ENCODE measurements around the gene ZRSR2.
"Not testable (repeated sequence)": the region's sequence is repeated elsewhere in the genome, so short reads cannot be mapped to it uniquely, and the experiment has no call there.

Gene ZRSR2, protein sequence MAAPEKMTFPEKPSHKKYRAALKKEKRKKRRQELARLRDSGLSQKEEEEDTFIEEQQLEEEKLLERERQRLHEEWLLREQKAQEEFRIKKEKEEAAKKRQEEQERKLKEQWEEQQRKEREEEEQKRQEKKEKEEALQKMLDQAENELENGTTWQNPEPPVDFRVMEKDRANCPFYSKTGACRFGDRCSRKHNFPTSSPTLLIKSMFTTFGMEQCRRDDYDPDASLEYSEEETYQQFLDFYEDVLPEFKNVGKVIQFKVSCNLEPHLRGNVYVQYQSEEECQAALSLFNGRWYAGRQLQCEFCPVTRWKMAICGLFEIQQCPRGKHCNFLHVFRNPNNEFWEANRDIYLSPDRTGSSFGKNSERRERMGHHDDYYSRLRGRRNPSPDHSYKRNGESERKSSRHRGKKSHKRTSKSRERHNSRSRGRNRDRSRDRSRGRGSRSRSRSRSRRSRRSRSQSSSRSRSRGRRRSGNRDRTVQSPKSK

DNA sequence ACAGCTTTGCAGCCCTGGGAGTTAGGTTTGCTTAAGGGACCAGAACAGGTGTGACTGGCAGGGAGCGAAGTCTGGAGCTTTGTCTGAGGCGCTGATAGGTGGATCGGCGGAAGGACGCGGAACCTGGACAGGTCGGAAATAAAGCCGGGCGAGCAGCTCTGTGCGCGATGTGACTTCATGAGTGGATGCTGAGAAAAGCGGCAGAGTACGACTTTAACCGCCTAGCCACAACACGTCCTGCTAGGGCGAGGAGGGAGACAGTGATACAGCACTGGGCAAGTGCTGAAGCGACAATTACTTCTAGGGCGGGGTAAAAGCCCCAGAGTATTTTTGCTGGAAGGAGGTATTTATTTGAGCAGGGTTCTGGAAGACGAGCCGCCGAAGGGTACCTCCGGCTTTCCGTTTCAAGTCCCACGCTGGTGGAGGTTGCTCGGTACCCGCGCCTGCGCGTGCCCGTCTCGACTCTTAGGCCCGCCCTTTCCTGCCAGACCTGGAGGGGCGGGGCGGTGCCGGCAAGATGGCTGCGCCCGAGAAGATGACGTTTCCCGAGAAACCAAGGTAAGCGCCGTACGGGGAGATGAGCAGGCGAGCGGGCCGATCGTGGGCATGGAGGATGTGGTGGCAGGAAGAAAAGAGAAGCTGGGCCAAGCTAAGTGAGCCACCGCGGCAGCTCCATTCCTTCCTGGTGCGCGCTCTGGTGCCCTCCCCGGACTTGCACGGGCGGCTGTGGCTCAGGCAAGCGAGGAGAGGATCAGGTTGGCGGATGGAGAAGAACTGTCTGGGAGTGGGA lies at the start of gene ZRSR2:
ZRSR2 (plus strand) TSS at position 506 of the 790 bp plus-strand sequence; CDS start at position 518, 12 bp downstream.
- no peaks in the 10 kb centered on the region for H4K20me1 ChIP-seq (ENCODE audit: insufficient read depth, low read length)
- H2AFZ ChIP-seq (ENCODE audit: low read depth, low read length) = peak within 1 kb of the TSS; percentile 86
- H3K9me3 ChIP-seq (ENCODE audit: insufficient read depth, low read length) = no peaks in the 10 kb centered on the region
- H3K4me2 ChIP-seq (ENCODE audit: low read length) = peak within 1 kb of the TSS; percentile 71
- H3K36me3 ChIP-seq (replicated peaks; ENCODE audit: low read depth, low read length) = peaks cover 4% of the 10 kb centered on the region
- no peaks in the 10 kb centered on the region for H3K27me3 ChIP-seq (ENCODE audit: low read depth, low read length)
- TF ChIP-seq, protein P1, sequence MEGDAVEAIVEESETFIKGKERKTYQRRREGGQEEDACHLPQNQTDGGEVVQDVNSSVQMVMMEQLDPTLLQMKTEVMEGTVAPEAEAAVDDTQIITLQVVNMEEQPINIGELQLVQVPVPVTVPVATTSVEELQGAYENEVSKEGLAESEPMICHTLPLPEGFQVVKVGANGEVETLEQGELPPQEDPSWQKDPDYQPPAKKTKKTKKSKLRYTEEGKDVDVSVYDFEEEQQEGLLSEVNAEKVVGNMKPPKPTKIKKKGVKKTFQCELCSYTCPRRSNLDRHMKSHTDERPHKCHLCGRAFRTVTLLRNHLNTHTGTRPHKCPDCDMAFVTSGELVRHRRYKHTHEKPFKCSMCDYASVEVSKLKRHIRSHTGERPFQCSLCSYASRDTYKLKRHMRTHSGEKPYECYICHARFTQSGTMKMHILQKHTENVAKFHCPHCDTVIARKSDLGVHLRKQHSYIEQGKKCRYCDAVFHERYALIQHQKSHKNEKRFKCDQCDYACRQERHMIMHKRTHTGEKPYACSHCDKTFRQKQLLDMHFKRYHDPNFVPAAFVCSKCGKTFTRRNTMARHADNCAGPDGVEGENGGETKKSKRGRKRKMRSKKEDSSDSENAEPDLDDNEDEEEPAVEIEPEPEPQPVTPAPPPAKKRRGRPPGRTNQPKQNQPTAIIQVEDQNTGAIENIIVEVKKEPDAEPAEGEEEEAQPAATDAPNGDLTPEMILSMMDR (IDR thresholded peaks at IDR 0.05; ENCODE audit: low read depth, low read length) = no peak
- TF ChIP-seq EZH2phosphoT487 (IDR thresholded peaks at IDR 0.05; ENCODE audit: low read depth) = no peak
- peaks cover 26% of the 10 kb centered on the region for H3K4me1 ChIP-seq (ENCODE audit: low read length)
- peak within 1 kb of the TSS; percentile 85 for H3K9ac ChIP-seq (ENCODE audit: low read length)
- H3K27ac ChIP-seq (ENCODE audit: low read length) = peak within 1 kb of the TSS; percentile 82
- peaks cover 37% of the 10 kb centered on the region for H3K79me2 ChIP-seq (ENCODE audit: low read length)
- peak within 1 kb of the TSS; percentile 95 for H3K4me3 ChIP-seq (ENCODE audit: low read length)

DNA sequence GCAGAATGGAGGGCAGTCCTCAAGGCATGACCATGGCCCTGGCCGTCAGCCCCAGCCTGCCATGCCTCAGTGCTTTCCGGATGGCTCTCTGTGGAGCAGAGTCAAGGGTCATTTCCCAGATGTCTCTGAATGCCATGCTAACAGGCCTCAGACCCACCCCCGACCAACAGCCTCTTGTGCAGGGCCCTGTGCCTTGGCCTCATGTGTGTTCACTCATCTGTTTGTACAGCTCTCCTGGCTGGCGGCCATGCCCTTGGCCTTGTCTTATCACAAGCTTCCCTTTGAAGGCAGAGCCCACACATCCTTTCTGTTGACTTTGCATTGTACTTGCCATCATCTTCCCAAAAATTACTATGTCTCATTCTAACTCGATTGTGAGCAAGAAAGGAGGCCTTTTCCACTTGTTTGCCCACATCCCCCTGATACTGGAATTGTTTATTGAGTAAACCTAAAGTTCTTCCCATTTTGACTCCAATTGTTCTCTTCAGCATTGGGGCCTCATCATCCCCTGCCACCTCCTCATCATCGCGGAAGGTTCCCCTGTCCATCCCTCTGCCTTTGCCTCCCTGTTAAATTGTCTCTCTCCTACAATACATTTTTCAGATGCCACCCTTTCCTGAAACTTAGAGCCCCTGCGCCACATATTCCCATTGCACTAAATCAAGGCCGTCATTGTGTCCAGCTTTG lies 46.0 kb upstream of the ZRSR2 start:
- H3K27ac ChIP-seq (ENCODE audit: low read length) = no peak overlapping the region
- no peaks in the 10 kb centered on the region for H3K9me3 ChIP-seq (ENCODE audit: insufficient read depth, low read length)
- TF ChIP-seq, protein P1 (IDR thresholded peaks at IDR 0.05; ENCODE audit: low read depth, low read length) = no peak
- H3K79me2 ChIP-seq (ENCODE audit: low read length) = no peaks in the 10 kb centered on the region
- no peak overlapping the region for H3K9ac ChIP-seq (ENCODE audit: low read length)
- H3K36me3 ChIP-seq (replicated peaks; ENCODE audit: low read depth, low read length) = no peaks in the 10 kb centered on the region
- no peaks in the 10 kb centered on the region for H4K20me1 ChIP-seq (ENCODE audit: insufficient read depth, low read length)
- H3K4me1 ChIP-seq (ENCODE audit: low read length) = no peaks in the 10 kb centered on the region
- no peak overlapping the region for H3K4me2 ChIP-seq (ENCODE audit: low read length)
- no peak overlapping the region for H3K4me3 ChIP-seq (ENCODE audit: low read length)
- no peaks in the 10 kb centered on the region for H3K27me3 ChIP-seq (ENCODE audit: low read depth, low read length)
- no peak overlapping the region for H2AFZ ChIP-seq (ENCODE audit: low read depth, low read length)

DNA sequence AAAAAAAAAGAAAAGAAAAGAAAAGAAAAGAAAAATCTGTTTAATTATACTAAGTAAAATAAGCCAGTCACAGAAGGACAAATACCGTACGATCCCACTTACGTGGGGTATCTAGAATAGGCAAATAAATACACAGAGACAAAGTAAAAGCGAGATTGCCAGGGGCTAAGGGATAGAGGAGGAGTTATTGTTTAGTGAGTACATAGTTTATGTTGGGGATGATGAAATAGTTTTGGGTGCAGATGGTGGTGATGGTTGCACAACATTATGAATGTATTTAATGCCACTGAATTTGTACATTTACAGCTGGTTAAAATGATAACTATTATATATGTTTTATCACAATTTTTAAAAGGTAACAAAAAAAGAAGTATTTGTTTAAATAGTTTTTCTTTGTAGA lies 45.1 kb upstream of the ZRSR2 start:
- H3K4me3 ChIP-seq (ENCODE audit: low read length) = no peak overlapping the region
- no peaks in the 10 kb centered on the region for H3K79me2 ChIP-seq (ENCODE audit: low read length)
- no peak overlapping the region for H3K4me2 ChIP-seq (ENCODE audit: low read length)
- no peaks in the 10 kb centered on the region for H3K27me3 ChIP-seq (ENCODE audit: low read depth, low read length)
- H2AFZ ChIP-seq (ENCODE audit: low read depth, low read length) = no peak overlapping the region
- peaks cover 6% of the 10 kb centered on the region for H3K4me1 ChIP-seq (ENCODE audit: low read length)
- H3K36me3 ChIP-seq (replicated peaks; ENCODE audit: low read depth, low read length) = no peaks in the 10 kb centered on the region
- no peaks in the 10 kb centered on the region for H4K20me1 ChIP-seq (ENCODE audit: insufficient read depth, low read length)
- no peaks in the 10 kb centered on the region for H3K9me3 ChIP-seq (ENCODE audit: insufficient read depth, low read length)
- no peak overlapping the region for H3K9ac ChIP-seq (ENCODE audit: low read length)
- H3K27ac ChIP-seq (ENCODE audit: low read length) = no peak overlapping the region
- no peak for TF ChIP-seq EZH2phosphoT487 (IDR thresholded peaks at IDR 0.05; ENCODE audit: low read depth)
- TF ChIP-seq, protein P1 (IDR thresholded peaks at IDR 0.05; ENCODE audit: low read depth, low read length) = no peak

DNA sequence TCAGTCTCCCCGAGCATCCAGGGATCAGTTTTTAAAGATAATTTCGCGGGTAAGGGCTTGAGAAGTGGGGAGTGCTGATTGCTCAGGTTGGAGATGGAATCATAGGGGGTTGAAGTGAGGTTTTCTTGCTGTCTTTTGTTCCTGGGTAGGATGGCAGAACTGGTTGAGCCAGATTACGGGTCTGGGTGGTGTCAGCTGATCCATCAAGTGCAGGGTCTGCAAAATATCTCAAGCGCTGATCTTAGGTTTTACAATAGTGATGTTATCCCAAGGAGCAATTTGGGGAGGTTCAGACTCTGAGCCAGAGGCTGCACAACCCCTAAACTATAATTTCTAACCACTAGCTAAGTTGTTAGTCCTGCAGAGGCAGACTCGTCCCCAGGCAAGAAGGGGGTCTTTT lies 43.6 kb upstream of the ZRSR2 start:
- not testable (repeated sequence) for H3K9ac ChIP-seq (ENCODE audit: low read length); H4K20me1 ChIP-seq (ENCODE audit: insufficient read depth, low read length); H3K36me3 ChIP-seq (replicated peaks; ENCODE audit: low read depth, low read length); H3K4me2 ChIP-seq (ENCODE audit: low read length); H3K79me2 ChIP-seq (ENCODE audit: low read length); H3K27me3 ChIP-seq (ENCODE audit: low read depth, low read length); H3K27ac ChIP-seq (ENCODE audit: low read length); H3K4me3 ChIP-seq (ENCODE audit: low read length); H3K4me1 ChIP-seq (ENCODE audit: low read length); H2AFZ ChIP-seq (ENCODE audit: low read depth, low read length); H3K9me3 ChIP-seq (ENCODE audit: insufficient read depth, low read length)

Measured in OCI-LY3 (cell line).